Sigmoid colon (tissue), 7 donors: ENCODE results near the gene UBE2G1. TPM values are rescaled to one million over a fixed set of nuclear protein-coding genes. Genes with fewer than 3 reads are reported as not detected.

Source experiments
- DNase-seq: peaks from one replicate; pipeline ENCODE4 v3.0.0-alpha.2; 2019
- H3K27ac ChIP-seq, 4 donors: fragments of 200-600 bp; sonication (generic); one replicate each; pipeline ENCODE4 v1.5.1; 2016 to 2019; ENCODE audit warnings: mild to moderate bottlenecking in 1 of 4
- H3K27me3 ChIP-seq, 3 donors: fragments of 200-600 bp; sonication (generic); one replicate each; pipeline ENCODE4 v1.5.1; 2019; ENCODE audit warnings: mild to moderate bottlenecking in 1 of 3
- H3K36me3 ChIP-seq, 4 donors: fragments of 200-600 bp; sonication (generic); one replicate each; pipeline ENCODE4 v1.5.1; 2016 to 2019
- H3K4me1 ChIP-seq, 4 donors: fragments of 200-600 bp; sonication (generic); one replicate each; pipeline ENCODE4 v1.5.1; 2017 to 2019
- H3K4me3 ChIP-seq, 4 donors: fragments of 200-600 bp; sonication (generic); one replicate each; pipeline ENCODE4 v1.5.1; 2017 to 2019; ENCODE audit warnings: mild to moderate bottlenecking in 2 of 4, moderate library complexity in 1 of 4
- H3K9me3 ChIP-seq, 4 donors: fragments of 200-600 bp in 3 of 4; sonication (generic) in 3 of 4; one replicate each; pipeline versions ENCODE4 v1.5.1 to v1.6.1; 2013 to 2019
- CTCF ChIP-seq, 4 experiments: fragments of 450-650 bp in 3 of 4; fragments of 200-600 bp in 1 of 4; IDR thresholded peaks; one replicate each; pipeline ENCODE4 v1.5.1; 2016 to 2019; ENCODE audit warnings: antibody characterized with exemption in 4 of 4, mild to moderate bottlenecking in 3 of 4, moderate library complexity in 2 of 4
- EP300 ChIP-seq, 4 donors: sonication (generic); formaldehyde crosslinking; IDR thresholded peaks; one replicate each; pipeline ENCODE4 v1.6.1; 2017; ENCODE audit warnings: antibody characterized with exemption in 4 of 4
- POLR2A ChIP-seq, 2 donors: fragments of 450-650 bp; IDR thresholded peaks; one replicate each; pipeline ENCODE4 v1.6.1; 2016; ENCODE audit warnings: antibody characterized with exemption in 2 of 2, mild to moderate bottlenecking in 2 of 2, moderate library complexity in 2 of 2
- POLR2AphosphoS5 ChIP-seq, 4 donors: sonication (generic); formaldehyde crosslinking; IDR thresholded peaks; one replicate each; pipeline ENCODE4 v1.6.1; 2017; ENCODE audit warnings: antibody characterized with exemption in 4 of 4
- WGBS, 2 donors: extraction: QIAGEN DNeasy Blood & Tissue Kit; methylation state at CpG; one replicate each; pipeline ENCODE4 v1.1.7; 2013; 5-methylcytosine and 5-hydroxymethylcytosine counted together
- intact Hi-C: fragments of 100-400 bp; cut with DNase I; formaldehyde crosslinking; loops from one replicate; pipeline ENCODE4 v1.15.1; 2023
- polyA plus RNA-seq, 3 donors: library from polyadenylated mRNA; stranded (reverse); fragments of 200-250 nt; gene quantifications; one replicate each; pipeline ENCODE4 v1.2.3, GENCODE V29; 2013
- total RNA-seq, 4 donors: library from RNA; depleted of rRNA; stranded (reverse); fragments of >200 nt; gene quantifications; one replicate each; pipeline ENCODE4 v1.1.0, GENCODE V29; 2016
- donor health status: healthy with polysubstance abuse.
- donor health status: Bipolar disorder and iron deficiency.
- donor health status: healthy.

The UBE2G1 gene
- total and polyA plus RNA-seq, 7 donors: 20.5 to 111 (median 83.2) TPM

GRCh38 chr17:4314618-4315017 is 51.9 kb downstream of the UBE2G1 start:
- Histone ChIP-seq H3K27me3 (no peaks in the 10 kb centered on the region), H3K4me1 (peaks cover 0 to 85% (median 79%) of the 10 kb centered on the region in 4 donors), H3K36me3 (no peaks in the 10 kb centered on the region), H3K4me3 (no peak overlapping the region), H3K27ac (peak overlapping the region in 2 of 4 donors; percentile 1 to 71), H3K9me3 (no peaks in the 10 kb centered on the region)
- 85 to 88% methylated on average over 1 of the region's 1 CpG for WGBS, 2 donors
- no peak for DNase-seq
- TF ChIP-seq POLR2A (IDR thresholded peaks at IDR 0.05) (no peak), CTCF (IDR thresholded peaks at IDR 0.05) (no peak), POLR2AphosphoS5 (IDR thresholded peaks at IDR 0.05) (no peak), EP300 (IDR thresholded peaks at IDR 0.05) (no peak)
- intact Hi-C loops: loop anchor here (5.0 kb wide), 1 partner anchor 48 kb away; no protein-coding TSS in a partner anchor

- DNase-seq: no peak
- WGBS, 2 donors: 87% methylated on average over 3 of the region's 3 CpGs
- Histone ChIP-seq H3K27me3 (no peaks in the 10 kb centered on the region), H3K4me3 (no peak overlapping the region), H3K4me1 (peaks cover 0 to 87% (median 81%) of the 10 kb centered on the region in 4 donors), H3K9me3 (no peaks in the 10 kb centered on the region), H3K36me3 (no peaks in the 10 kb centered on the region), H3K27ac (peak overlapping the region in 3 of 4 donors; percentile 39 to 61 (median 52))
- TF ChIP-seq POLR2AphosphoS5 (IDR thresholded peaks at IDR 0.05) (no peak), CTCF (IDR thresholded peaks at IDR 0.05) (no peak), POLR2A (IDR thresholded peaks at IDR 0.05) (no peak), EP300 (IDR thresholded peaks at IDR 0.05) (no peak)
- intact Hi-C loops: loop anchor here (5.0 kb wide), 1 partner anchor 48 kb away; no protein-coding TSS in a partner anchor
Observed at GRCh38 chr17:4314179-4314578, 52.3 kb downstream of the UBE2G1 start.

- TF ChIP-seq EP300 (IDR thresholded peaks at IDR 0.05) (no peak), CTCF (IDR thresholded peaks at IDR 0.05) (no peak), POLR2A (IDR thresholded peaks at IDR 0.05) (no peak), POLR2AphosphoS5 (IDR thresholded peaks at IDR 0.05) (no peak)
- Histone ChIP-seq H3K36me3 (no peaks in the 10 kb centered on the region), H3K27me3 (no peaks in the 10 kb centered on the region), H3K4me3 (peak overlapping the region in 1 of 4 donors; percentile 6), H3K27ac (peak overlapping the region in 3 of 4 donors; percentile 39 to 61 (median 52)), H3K4me1 (peaks cover 0 to 87% (median 83%) of the 10 kb centered on the region in 4 donors), H3K9me3 (no peaks in the 10 kb centered on the region)
- intact Hi-C loops: loop anchor here (5.0 kb wide), 1 partner anchor 49 kb away; no protein-coding TSS in a partner anchor
- DNase-seq: no peak
- WGBS, 2 donors: 75 to 79% methylated on average over 7 of the region's 7 CpGs
Observed at GRCh38 chr17:4313221-4314114, 53.0 kb downstream of the UBE2G1 start.

- intact Hi-C loops: loop anchor here (5.0 kb wide), 1 partner anchor 52 kb away; no protein-coding TSS in a partner anchor
- Histone ChIP-seq H3K9me3 (no peaks in the 10 kb centered on the region), H3K36me3 (peaks cover 0 to 17% (median 3%) of the 10 kb centered on the region in 4 donors), H3K4me1 (peaks cover 0 to 75% (median 60%) of the 10 kb centered on the region in 4 donors), H3K27ac (peak overlapping the region in 3 of 4 donors; percentile 0 to 37 (median 37)), H3K27me3 (no peaks in the 10 kb centered on the region), H3K4me3 (no peak overlapping the region)
- no peak for DNase-seq
- 51 to 75% methylated on average over 6 of the region's 6 CpGs for WGBS, 2 donors
- no peak for TF ChIP-seq POLR2A (IDR thresholded peaks at IDR 0.05)
- TF ChIP-seq POLR2AphosphoS5 (IDR thresholded peaks at IDR 0.05): no peak
- no peak for TF ChIP-seq CTCF (IDR thresholded peaks at IDR 0.05)
- no peak for TF ChIP-seq EP300 (IDR thresholded peaks at IDR 0.05)
Observed at GRCh38 chr17:4310354-4311060, 56.0 kb downstream of the UBE2G1 start.
